MM.1S (cell line): ENCODE data around the gene PTPRN2.

Experiments used
- DNase-seq: peaks from one replicate; pipeline ENCODE4 v3.0.0-alpha.2; 2015
- H2AFZ ChIP-seq: fragments of 300-600 bp; sonication (generic); 2 replicates; pipeline ENCODE4 v1.6.0; 2016; ENCODE audit warnings: antibody characterized with exemption, low read length
- H3F3A ChIP-seq: fragments of 300-600 bp; sonication (generic); 2 replicates; pipeline ENCODE4 v1.6.1; 2016; ENCODE audit warnings: mild to moderate bottlenecking, antibody characterized with exemption, low read length, moderate library complexity, mixed read lengths; ENCODE audit not compliant: insufficient read depth
- H3K27ac ChIP-seq: fragments of 300-600 bp; sonication (generic); 2 replicates; pipeline ENCODE4 v1.5.1; 2016; ENCODE audit warnings: mild to moderate bottlenecking, low read length
- H3K27me3 ChIP-seq: fragments of 300-600 bp; sonication (generic); replicated peaks from 2 replicates; pipeline ENCODE4 v1.6.0; 2016; ENCODE audit warnings: low read length; ENCODE audit not compliant: insufficient read depth
- H3K36me3 ChIP-seq: fragments of 300-600 bp; sonication (generic); replicated peaks from 2 replicates; pipeline ENCODE4 v1.6.1; 2016; ENCODE audit warnings: mild to moderate bottlenecking, low read length, mixed read lengths; ENCODE audit not compliant: insufficient read depth
- H3K4me1 ChIP-seq: fragments of 300-600 bp; sonication (generic); 2 replicates; pipeline ENCODE4 v1.6.1; 2016; ENCODE audit warnings: low read length, mixed read lengths
- H3K4me2 ChIP-seq: fragments of 300-600 bp; sonication (generic); 2 replicates; pipeline ENCODE4 v1.6.0; 2016; ENCODE audit warnings: low read depth, low read length
- H3K4me3 ChIP-seq: fragments of 300-600 bp; sonication (generic); 2 replicates; pipeline ENCODE4 v1.5.1; 2016; ENCODE audit warnings: low read length, mixed read lengths
- H3K79me2 ChIP-seq: fragments of 300-600 bp; sonication (generic); 2 replicates; pipeline ENCODE4 v1.6.1; 2016; ENCODE audit warnings: mixed run types, low read length, mixed read lengths
- H3K9ac ChIP-seq: fragments of 300-600 bp; sonication (generic); 2 replicates; pipeline ENCODE4 v1.6.1; 2016; ENCODE audit warnings: low read length, mixed read lengths
- H3K9me2 ChIP-seq: fragments of 300-600 bp; sonication (generic); replicated peaks from 2 replicates; pipeline ENCODE4 v1.6.1; 2016; ENCODE audit warnings: mild to moderate bottlenecking, low read length, mixed read lengths; ENCODE audit not compliant: insufficient read depth
- H3K9me3 ChIP-seq: fragments of 300-600 bp; sonication (generic); replicated peaks from 2 replicates; pipeline ENCODE4 v1.6.1; 2016; ENCODE audit warnings: mild to moderate bottlenecking, low read length, mixed read lengths; ENCODE audit not compliant: insufficient read depth
- H4K20me1 ChIP-seq: fragments of 300-600 bp; sonication (generic); 2 replicates; pipeline ENCODE4 v1.6.1; 2016; ENCODE audit warnings: mild to moderate bottlenecking, low read length, moderate library complexity, mixed read lengths; ENCODE audit not compliant: insufficient read depth
- CTCF ChIP-seq: fragments of 300-600 bp; sonication (generic); IDR thresholded peaks from 2 replicates; pipeline ENCODE4 v1.5.1; 2016; ENCODE audit warnings: antibody characterized with exemption, low read length, mixed read lengths
- EZH2 ChIP-seq: fragments of 300-600 bp; sonication (generic); optimal IDR thresholded peaks from 2 replicates; pipeline ENCODE3; 2017; ENCODE audit warnings: low read depth, mild to moderate bottlenecking, antibody characterized with exemption, low read length, mixed read lengths
- EZH2phosphoT487 ChIP-seq: fragments of 300-600 bp; sonication (generic); IDR thresholded peaks from 2 replicates; pipeline ENCODE4 v1.6.1; 2018; ENCODE audit warnings: antibody characterized with exemption, low read length

The PTPRN2 gene

GRCh38 chr7:158260567-158261361 lies 326.9 kb downstream of the PTPRN2 start:
- Histone ChIP-seq H4K20me1 (no peaks in the 10 kb centered on the region), H3K4me2 (no peak overlapping the region), H3K36me3 (no peaks in the 10 kb centered on the region), H3F3A (no peaks in the 10 kb centered on the region), H3K79me2 (no peaks in the 10 kb centered on the region), H3K9ac (no peak overlapping the region), H2AFZ (no peak overlapping the region), H3K9me2 (no peaks in the 10 kb centered on the region), H3K4me3 (no peak overlapping the region), H3K9me3 (no peaks in the 10 kb centered on the region), H3K27me3 (peaks cover 50% of the 10 kb centered on the region), H3K27ac (no peak overlapping the region), H3K4me1 (no peaks in the 10 kb centered on the region)
- no peak for TF ChIP-seq CTCF
- TF ChIP-seq EZH2: no peak
- TF ChIP-seq EZH2phosphoT487: no peak
- DNase-seq: no peak

GRCh38 chr7:158259671-158260418 lies 327.8 kb downstream of the PTPRN2 start:
- Histone ChIP-seq H3K4me2 (no peak overlapping the region), H3K79me2 (no peaks in the 10 kb centered on the region), H3K9ac (no peak overlapping the region), H2AFZ (no peak overlapping the region), H3K9me3 (no peaks in the 10 kb centered on the region), H3K27ac (no peak overlapping the region), H3K9me2 (no peaks in the 10 kb centered on the region), H4K20me1 (no peaks in the 10 kb centered on the region), H3K27me3 (peaks cover 56% of the 10 kb centered on the region), H3K4me3 (no peak overlapping the region), H3K36me3 (no peaks in the 10 kb centered on the region), H3K4me1 (no peaks in the 10 kb centered on the region), H3F3A (no peaks in the 10 kb centered on the region)
- no peak for DNase-seq
- TF ChIP-seq EZH2phosphoT487 (no peak), CTCF (no peak)

- H4K20me1 ChIP-seq: no peaks in the 10 kb centered on the region
- DNase-seq: no peak
- TF ChIP-seq CTCF: no peak
- H3K79me2 ChIP-seq: no peaks in the 10 kb centered on the region
- H3K4me2 ChIP-seq: no peak overlapping the region
- no peak overlapping the region for H3K9ac ChIP-seq
- no peaks in the 10 kb centered on the region for H3F3A ChIP-seq
- H3K4me3 ChIP-seq: no peak overlapping the region
- peaks cover 60% of the 10 kb centered on the region for H3K27me3 ChIP-seq
- no peaks in the 10 kb centered on the region for H3K36me3 ChIP-seq
- no peak overlapping the region for H3K27ac ChIP-seq
- H3K9me2 ChIP-seq: no peaks in the 10 kb centered on the region
- H3K4me1 ChIP-seq: no peaks in the 10 kb centered on the region
- H3K9me3 ChIP-seq: no peaks in the 10 kb centered on the region
- no peak overlapping the region for H2AFZ ChIP-seq
Observed at GRCh38 chr7:158259141-158259540, 328.5 kb downstream of the PTPRN2 start.
